GM12874 (cell line): ENCODE measurements around the gene IST1.

Source experiments
- CTCF ChIP-seq: IDR thresholded peaks from 2 replicates; pipeline ENCODE4 v1.5.1; 2011; ENCODE audit warnings: low read depth, mild to moderate bottlenecking, control low read depth, low read length, moderate library complexity; ENCODE audit not compliant: insufficient read depth

IST1 gene

DNA sequence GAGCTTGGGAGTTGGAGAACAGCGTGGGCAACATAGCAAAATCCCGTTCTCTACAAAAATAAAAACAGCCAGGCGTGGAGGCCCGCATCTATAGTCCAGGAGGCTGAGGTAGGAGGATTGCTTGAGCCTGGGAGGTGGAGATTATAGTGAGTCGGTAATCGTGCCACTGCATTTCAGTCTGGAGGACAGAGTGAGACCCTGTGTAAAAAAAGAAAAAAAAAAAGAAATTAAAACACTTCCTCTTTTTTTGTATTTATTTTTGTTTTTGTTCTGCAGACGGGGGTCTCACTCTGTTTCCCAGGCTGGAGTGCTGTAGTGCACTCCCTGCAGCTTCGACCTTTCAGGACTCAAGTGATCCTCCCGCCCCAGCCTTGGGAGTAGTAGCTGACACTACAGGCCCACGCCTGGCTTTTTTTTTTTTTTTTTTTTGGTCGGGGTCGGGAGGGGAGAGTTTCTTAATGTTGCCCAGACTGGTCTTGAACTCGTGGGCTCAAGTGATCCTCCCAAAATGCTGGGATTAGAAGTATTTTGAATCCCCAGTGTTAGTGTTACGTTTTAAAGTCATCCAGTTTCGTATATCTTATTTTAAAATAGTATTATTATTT is 1.5 kb downstream of the IST1 start:
- TF ChIP-seq CTCF, result no peak

- no peak for TF ChIP-seq CTCF
These were observed 3.8 kb downstream of the IST1 start for GRCh38 chr16:71899171-71899570.

GRCh38 chr16:71902656-71903365 is 7.5 kb downstream of the IST1 start:
- no peak for TF ChIP-seq CTCF

DNA sequence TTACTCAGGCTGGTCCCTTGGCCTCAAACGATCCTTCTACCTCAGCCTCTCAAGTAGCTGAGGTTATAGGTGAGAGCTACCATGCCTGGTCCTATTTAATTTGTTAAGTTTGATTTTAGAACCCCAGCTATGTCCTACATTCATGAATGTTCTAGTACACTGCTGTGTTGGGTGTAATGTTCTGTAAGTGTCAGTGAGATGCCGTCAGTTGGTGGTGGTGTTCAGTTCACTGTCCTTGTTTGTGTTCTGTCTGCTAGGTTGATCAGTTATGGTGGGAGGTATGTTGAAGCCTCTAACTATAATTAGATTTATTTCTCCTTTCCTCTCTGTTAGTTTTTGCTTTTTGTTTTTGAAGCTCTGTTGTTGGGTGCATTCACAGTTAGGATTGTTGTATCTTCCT is 8.3 kb downstream of the IST1 start:
- TF ChIP-seq CTCF, result no peak

GRCh38 chr16:71904239-71904638 is 8.9 kb downstream of the IST1 start:
- TF ChIP-seq CTCF, result no peak

DNA sequence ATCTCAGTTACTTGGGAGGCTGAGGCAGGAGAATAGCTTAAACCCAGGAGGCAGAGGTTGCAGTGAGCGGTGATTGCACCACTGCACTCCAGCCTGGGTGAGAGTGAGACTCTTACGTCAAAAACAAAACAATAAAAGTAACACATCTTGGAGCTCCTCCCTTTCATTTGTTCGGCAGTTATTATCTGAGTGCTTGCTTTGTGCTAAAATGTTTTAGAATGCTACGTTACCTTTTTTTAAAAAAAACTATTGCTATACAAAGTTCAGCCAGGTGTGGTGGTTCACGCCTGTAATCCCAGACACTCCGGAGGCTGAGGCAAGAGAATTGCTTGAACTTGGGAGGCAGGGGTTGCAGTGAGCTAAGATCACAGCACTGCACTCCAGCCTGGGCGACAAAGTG is 15.8 kb downstream of the IST1 start:
- no peak for TF ChIP-seq CTCF

DNA sequence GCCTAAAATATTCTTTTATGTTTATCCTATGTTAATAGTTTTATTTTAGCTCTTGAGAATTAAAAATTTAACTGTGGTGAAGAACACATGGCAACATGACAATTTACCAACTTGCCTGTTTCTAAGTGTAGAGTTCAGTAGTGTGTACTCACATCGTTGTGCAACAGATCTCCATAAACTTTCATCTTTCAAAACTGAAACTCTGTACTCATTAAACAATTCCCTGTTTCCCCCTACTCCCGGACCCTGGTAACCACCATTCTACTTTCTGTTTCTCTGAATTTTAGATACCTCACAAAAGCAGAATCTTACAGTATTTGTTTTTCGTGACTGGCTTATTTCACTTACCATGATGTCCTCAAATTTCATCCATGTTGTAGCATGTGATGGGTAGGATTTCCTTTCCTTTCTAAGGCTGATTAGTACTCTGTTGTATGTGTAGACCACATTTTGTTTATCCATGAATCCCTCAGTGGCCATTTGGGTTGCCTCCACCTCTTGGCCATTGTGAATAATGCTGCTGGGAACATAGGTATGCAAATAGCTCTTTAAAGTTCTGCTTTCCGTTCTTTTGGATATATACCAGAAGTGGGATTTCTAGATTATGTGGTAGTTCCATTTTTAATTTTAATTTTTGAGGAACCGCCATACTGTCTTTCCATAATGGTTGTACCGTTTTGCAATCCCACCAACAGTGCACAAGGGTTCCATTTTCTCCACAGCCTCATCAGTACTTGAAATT is 17.4 kb downstream of the IST1 start:
- TF ChIP-seq CTCF, result no peak
